Peyer's patch (tissue), 4 donors: ENCODE data around the gene EPS8.

Experiments used
- POLR2A ChIP-seq, 2 donors: fragments of 450-650 bp; IDR thresholded peaks; one replicate each; pipeline ENCODE4 v1.5.1; 2017; ENCODE audit warnings: antibody characterized with exemption in 2 of 2, mild to moderate bottlenecking in 2 of 2, moderate library complexity in 2 of 2
- TF ChIP-seq, protein P1 (sequence below), 6 experiments: fragments of 450-650 bp in 4 of 6; fragments of 200-600 bp in 2 of 6; sonication (generic) in 1 of 6; IDR thresholded peaks; one replicate each; pipeline ENCODE4 v1.5.1; 2017 to 2019; ENCODE audit warnings: antibody characterized with exemption in 6 of 6, mild to moderate bottlenecking in 3 of 6, moderate library complexity in 1 of 6

DNA sequence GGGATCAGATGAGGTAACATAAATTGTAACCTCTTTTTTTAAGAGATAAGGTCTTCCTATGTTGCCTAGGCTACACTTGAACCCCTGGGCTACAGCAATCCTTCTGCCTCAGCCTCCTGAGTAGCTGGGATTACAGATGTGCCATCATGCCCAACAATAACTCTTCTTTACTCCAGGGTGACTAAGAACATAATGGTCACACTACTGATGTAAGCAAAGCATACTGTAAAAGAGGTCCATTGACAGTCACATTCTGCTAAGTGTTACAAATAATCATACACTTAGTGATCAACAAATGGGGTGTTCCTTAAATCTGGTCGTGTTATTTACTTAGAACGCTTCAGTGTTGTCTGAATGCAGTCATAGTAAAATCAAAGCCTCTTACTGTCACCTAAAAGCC, 68.9 kb downstream of the EPS8 start:
- TF ChIP-seq, protein P1, sequence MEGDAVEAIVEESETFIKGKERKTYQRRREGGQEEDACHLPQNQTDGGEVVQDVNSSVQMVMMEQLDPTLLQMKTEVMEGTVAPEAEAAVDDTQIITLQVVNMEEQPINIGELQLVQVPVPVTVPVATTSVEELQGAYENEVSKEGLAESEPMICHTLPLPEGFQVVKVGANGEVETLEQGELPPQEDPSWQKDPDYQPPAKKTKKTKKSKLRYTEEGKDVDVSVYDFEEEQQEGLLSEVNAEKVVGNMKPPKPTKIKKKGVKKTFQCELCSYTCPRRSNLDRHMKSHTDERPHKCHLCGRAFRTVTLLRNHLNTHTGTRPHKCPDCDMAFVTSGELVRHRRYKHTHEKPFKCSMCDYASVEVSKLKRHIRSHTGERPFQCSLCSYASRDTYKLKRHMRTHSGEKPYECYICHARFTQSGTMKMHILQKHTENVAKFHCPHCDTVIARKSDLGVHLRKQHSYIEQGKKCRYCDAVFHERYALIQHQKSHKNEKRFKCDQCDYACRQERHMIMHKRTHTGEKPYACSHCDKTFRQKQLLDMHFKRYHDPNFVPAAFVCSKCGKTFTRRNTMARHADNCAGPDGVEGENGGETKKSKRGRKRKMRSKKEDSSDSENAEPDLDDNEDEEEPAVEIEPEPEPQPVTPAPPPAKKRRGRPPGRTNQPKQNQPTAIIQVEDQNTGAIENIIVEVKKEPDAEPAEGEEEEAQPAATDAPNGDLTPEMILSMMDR (IDR thresholded peaks at IDR 0.05): no peak
- no peak for TF ChIP-seq POLR2A (IDR thresholded peaks at IDR 0.05)
